PC-9 (cell line): ENCODE results near the gene MGRN1.

ENCODE experiments used
- CTCF ChIP-seq: fragments of 200-600 bp; sonication (generic); conservative IDR thresholded peaks from 2 replicates; pipeline ENCODE4 v1.6.1; 2017; ENCODE audit warnings: mixed run types, antibody characterized with exemption, mild to moderate bottlenecking, moderate library complexity
- EZH2 ChIP-seq: fragments of 200-600 bp; sonication (generic); IDR thresholded peaks from 2 replicates; pipeline ENCODE4 v1.8.0; 2017; ENCODE audit warnings: antibody characterized with exemption, low read depth

- TF ChIP-seq CTCF, result no peak
- TF ChIP-seq EZH2, result no peak
Observed at GRCh38 chr16:4626396-4626795, 1.8 kb downstream of the MGRN1 start.
